GM23338 (cell line): Measurements from ENCODE around the gene GADL1. TPM values are rescaled to one million over a fixed set of nuclear protein-coding genes. Genes with fewer than 3 reads are reported as not detected.

Source experiments
- ATAC-seq: fragments of 200-7000 bp; cut with Tn5 transposase; 3 replicates; pipeline ENCODE4 v1.9.1; 2020
- DNase-seq: peaks from one replicate; pipeline ENCODE4 v3.0.0-alpha.2; 2015; ENCODE audit warnings: low spot score
- H2AFZ ChIP-seq: fragments of 200-600 bp; sonication (generic); 2 replicates; pipeline ENCODE4 v1.8.0; 2016; ENCODE audit warnings: antibody characterized with exemption, mild to moderate bottlenecking, moderate library complexity
- H3F3A ChIP-seq: fragments of 200-600 bp; sonication (generic); replicated peaks from 2 replicates; pipeline ENCODE4 v1.8.0; 2017; ENCODE audit warnings: antibody characterized with exemption, mixed run types, low read depth
- H3K27ac ChIP-seq: fragments of 200-600 bp; sonication (generic); 2 replicates; pipeline ENCODE4 v1.6.1; 2016; ENCODE audit warnings: low read depth
- H3K27me3 ChIP-seq: fragments of 200-600 bp; sonication (generic); 2 replicates; pipeline ENCODE4 v1.8.0; 2016; ENCODE audit warnings: mild to moderate bottlenecking, mixed run types, moderate library complexity; ENCODE audit not compliant: insufficient read depth
- H3K36me3 ChIP-seq: fragments of 200-600 bp; sonication (generic); 2 replicates; pipeline ENCODE4 v1.8.0; 2016; ENCODE audit warnings: mild to moderate bottlenecking; ENCODE audit not compliant: insufficient read depth
- H3K4me1 ChIP-seq: fragments of 200-600 bp; sonication (generic); 2 replicates; pipeline ENCODE4 v1.8.0; 2016; ENCODE audit warnings: mild to moderate bottlenecking, moderate library complexity; ENCODE audit not compliant: insufficient read depth
- H3K4me2 ChIP-seq: fragments of 200-600 bp; sonication (generic); 2 replicates; pipeline ENCODE4 v1.7.1; 2017; ENCODE audit warnings: mixed run types
- H3K4me3 ChIP-seq: fragments of 200-600 bp; sonication (generic); 2 replicates; pipeline ENCODE4 v1.6.1; 2016; ENCODE audit warnings: mixed run types
- H3K79me2 ChIP-seq: fragments of 200-600 bp; sonication (generic); replicated peaks from 2 replicates; pipeline ENCODE4 v1.8.0; 2017; ENCODE audit warnings: mild to moderate bottlenecking; ENCODE audit not compliant: insufficient read depth
- H3K9me2 ChIP-seq: fragments of 200-600 bp; sonication (generic); 2 replicates; pipeline ENCODE4 v1.8.0; 2017; ENCODE audit not compliant: insufficient read depth
- H4K20me1 ChIP-seq: fragments of 200-600 bp; sonication (generic); replicated peaks from 2 replicates; pipeline ENCODE4 v1.8.0; 2017; ENCODE audit warnings: mild to moderate bottlenecking; ENCODE audit not compliant: insufficient read depth
- H3K27ac Mint-ChIP-seq: 2 replicates; pipeline ENCODE4 v1.8.0; 2020; ENCODE audit warnings: inconsistent platforms, mild to moderate bottlenecking, moderate library complexity, mixed read lengths
- H3K27me3 Mint-ChIP-seq: 3 replicates; pipeline ENCODE4 v1.8.0; 2022; ENCODE audit warnings: low read depth, mild to moderate bottlenecking, moderate library complexity, mixed read lengths, inconsistent platforms; ENCODE audit not compliant: insufficient read depth, poor library complexity
- H3K36me3 Mint-ChIP-seq: 3 replicates; pipeline ENCODE4 v1.8.0; 2021; ENCODE audit warnings: low read depth, mild to moderate bottlenecking, inconsistent platforms, moderate library complexity, mixed read lengths
- H3K4me1 Mint-ChIP-seq: 3 replicates; pipeline ENCODE4 v1.8.0; 2020; ENCODE audit warnings: mild to moderate bottlenecking, inconsistent platforms, mixed read lengths
- H3K4me3 Mint-ChIP-seq: 3 replicates; pipeline ENCODE4 v1.8.0; 2021; ENCODE audit warnings: moderate library complexity, mild to moderate bottlenecking, inconsistent platforms, mixed read lengths
- H3K9me3 Mint-ChIP-seq: 3 replicates; pipeline ENCODE4 v1.8.0; 2020; ENCODE audit warnings: moderate library complexity, mild to moderate bottlenecking, inconsistent platforms, mixed read lengths
- CREB1 ChIP-seq: fragments of 250-450 bp; sonication (Bioruptor Pico); IDR thresholded peaks from 2 replicates; pipeline ENCODE4 v1.5.0; 2020; ENCODE audit warnings: low read depth, mild to moderate bottlenecking, moderate library complexity
- EZH2 ChIP-seq: fragments of 200-600 bp; sonication (generic); IDR thresholded peaks from one replicate; pipeline ENCODE4 v1.8.0; 2017; ENCODE audit warnings: antibody characterized with exemption, mild to moderate bottlenecking, low read depth; ENCODE audit not compliant: unreplicated experiment
- EZH2phosphoT487 ChIP-seq: fragments of 200-600 bp; sonication (generic); IDR thresholded peaks from one replicate; pipeline ENCODE4 v1.8.1; 2018; ENCODE audit warnings: antibody characterized with exemption; ENCODE audit not compliant: unreplicated experiment
- JUNB ChIP-seq: IDR thresholded peaks from one replicate; pipeline ENCODE4 v1.6.1; 2016; ENCODE audit warnings: antibody characterized with exemption; ENCODE audit not compliant: unreplicated experiment
- NANOG ChIP-seq: IDR thresholded peaks from 2 replicates; pipeline ENCODE4 v1.6.1; 2016; ENCODE audit warnings: antibody characterized with exemption, borderline replicate concordance
- POLR2AphosphoS5 ChIP-seq: IDR thresholded peaks from 2 replicates; pipeline ENCODE4 v1.6.1; 2016; ENCODE audit warnings: antibody characterized with exemption, low read depth
- STAT1 ChIP-seq: IDR thresholded peaks from one replicate; pipeline ENCODE4 v1.6.1; 2016; ENCODE audit warnings: antibody characterized with exemption; ENCODE audit not compliant: unreplicated experiment
- ZNF331 ChIP-seq: fragments of 250-450 bp; sonication (Bioruptor Pico); IDR thresholded peaks from 2 replicates; pipeline ENCODE4 v1.5.0; 2020; ENCODE audit warnings: low read depth, mild to moderate bottlenecking, moderate library complexity
- polyA plus RNA-seq: library from polyadenylated mRNA; unstranded; fragments of >200 nt; fragmentation: Nextera tagmentation; extraction: Ambion mirVana; gene quantifications from 2 replicates; pipeline ENCODE4 v1.2.1, GENCODE V29; 2016
- total RNA-seq: library from RNA; depleted of rRNA; stranded (reverse); fragments of >200 nt; shearing (Covaris generic); gene quantifications from 2 replicates; pipeline ENCODE4 v1.2.3, GENCODE V29; 2014
- TF ChIP-seq, protein P1 (sequence below): fragments of 250-450 bp; sonication (Bioruptor Pico); IDR thresholded peaks from 2 replicates; pipeline ENCODE4 v1.5.0; 2020; ENCODE audit warnings: mild to moderate bottlenecking, moderate library complexity
- TF ChIP-seq, protein P2 (sequence below): IDR thresholded peaks from one replicate; pipeline ENCODE4 v1.6.1; 2018; ENCODE audit warnings: antibody characterized with exemption; ENCODE audit not compliant: unreplicated experiment
- TF ChIP-seq, protein P3 (sequence below), 2 experiments: fragments of 200-600 bp in 1 of 2; sonication (generic) in 1 of 2; conservative IDR thresholded peaks; 2 replicates each; pipeline versions ENCODE4 v1.5.1 to v1.6.1; 2016 to 2017; ENCODE audit warnings: antibody characterized with exemption in 2 of 2, low read depth in 2 of 2, mild to moderate bottlenecking in 2 of 2, moderate library complexity in 1 of 2

The GADL1 gene
- total and polyA plus RNA-seq, 2 experiments from 2014 or later: 0.35 to 0.50 TPM

DNA sequence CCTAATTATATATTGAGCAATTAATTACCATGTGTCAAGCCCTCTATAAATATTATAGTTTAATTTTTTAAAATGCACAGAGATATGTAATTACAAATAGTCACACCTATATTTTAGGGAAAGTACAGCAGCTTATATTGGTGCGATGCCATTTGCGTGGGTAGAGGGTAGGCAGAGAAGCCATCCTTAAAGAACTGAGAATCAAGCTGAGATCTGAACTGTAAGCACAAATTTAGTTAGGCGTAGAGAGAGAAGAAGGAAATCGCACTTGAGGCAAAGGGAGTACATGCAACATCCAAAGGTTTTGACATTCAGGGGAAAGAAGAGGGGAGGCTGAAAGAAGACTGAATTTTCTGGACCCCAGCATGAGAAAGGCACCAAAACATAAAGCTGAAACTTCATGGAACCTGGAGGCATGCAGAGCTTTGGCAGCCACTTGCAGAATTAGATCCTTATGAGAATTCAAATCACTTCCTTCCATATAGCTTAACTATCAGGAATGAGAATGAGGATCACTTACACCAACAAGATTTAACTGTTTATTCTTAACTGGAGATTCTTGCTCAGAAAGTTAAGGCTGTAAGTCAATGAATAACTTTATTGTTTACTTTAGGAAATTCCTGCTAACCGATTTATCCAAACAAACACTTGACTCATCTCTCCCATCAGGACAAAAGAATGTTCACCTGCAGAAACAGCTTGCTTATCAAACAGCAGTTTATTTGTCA, 173.7 kb downstream of the GADL1 start (continued):
- TF ChIP-seq, protein P1, sequence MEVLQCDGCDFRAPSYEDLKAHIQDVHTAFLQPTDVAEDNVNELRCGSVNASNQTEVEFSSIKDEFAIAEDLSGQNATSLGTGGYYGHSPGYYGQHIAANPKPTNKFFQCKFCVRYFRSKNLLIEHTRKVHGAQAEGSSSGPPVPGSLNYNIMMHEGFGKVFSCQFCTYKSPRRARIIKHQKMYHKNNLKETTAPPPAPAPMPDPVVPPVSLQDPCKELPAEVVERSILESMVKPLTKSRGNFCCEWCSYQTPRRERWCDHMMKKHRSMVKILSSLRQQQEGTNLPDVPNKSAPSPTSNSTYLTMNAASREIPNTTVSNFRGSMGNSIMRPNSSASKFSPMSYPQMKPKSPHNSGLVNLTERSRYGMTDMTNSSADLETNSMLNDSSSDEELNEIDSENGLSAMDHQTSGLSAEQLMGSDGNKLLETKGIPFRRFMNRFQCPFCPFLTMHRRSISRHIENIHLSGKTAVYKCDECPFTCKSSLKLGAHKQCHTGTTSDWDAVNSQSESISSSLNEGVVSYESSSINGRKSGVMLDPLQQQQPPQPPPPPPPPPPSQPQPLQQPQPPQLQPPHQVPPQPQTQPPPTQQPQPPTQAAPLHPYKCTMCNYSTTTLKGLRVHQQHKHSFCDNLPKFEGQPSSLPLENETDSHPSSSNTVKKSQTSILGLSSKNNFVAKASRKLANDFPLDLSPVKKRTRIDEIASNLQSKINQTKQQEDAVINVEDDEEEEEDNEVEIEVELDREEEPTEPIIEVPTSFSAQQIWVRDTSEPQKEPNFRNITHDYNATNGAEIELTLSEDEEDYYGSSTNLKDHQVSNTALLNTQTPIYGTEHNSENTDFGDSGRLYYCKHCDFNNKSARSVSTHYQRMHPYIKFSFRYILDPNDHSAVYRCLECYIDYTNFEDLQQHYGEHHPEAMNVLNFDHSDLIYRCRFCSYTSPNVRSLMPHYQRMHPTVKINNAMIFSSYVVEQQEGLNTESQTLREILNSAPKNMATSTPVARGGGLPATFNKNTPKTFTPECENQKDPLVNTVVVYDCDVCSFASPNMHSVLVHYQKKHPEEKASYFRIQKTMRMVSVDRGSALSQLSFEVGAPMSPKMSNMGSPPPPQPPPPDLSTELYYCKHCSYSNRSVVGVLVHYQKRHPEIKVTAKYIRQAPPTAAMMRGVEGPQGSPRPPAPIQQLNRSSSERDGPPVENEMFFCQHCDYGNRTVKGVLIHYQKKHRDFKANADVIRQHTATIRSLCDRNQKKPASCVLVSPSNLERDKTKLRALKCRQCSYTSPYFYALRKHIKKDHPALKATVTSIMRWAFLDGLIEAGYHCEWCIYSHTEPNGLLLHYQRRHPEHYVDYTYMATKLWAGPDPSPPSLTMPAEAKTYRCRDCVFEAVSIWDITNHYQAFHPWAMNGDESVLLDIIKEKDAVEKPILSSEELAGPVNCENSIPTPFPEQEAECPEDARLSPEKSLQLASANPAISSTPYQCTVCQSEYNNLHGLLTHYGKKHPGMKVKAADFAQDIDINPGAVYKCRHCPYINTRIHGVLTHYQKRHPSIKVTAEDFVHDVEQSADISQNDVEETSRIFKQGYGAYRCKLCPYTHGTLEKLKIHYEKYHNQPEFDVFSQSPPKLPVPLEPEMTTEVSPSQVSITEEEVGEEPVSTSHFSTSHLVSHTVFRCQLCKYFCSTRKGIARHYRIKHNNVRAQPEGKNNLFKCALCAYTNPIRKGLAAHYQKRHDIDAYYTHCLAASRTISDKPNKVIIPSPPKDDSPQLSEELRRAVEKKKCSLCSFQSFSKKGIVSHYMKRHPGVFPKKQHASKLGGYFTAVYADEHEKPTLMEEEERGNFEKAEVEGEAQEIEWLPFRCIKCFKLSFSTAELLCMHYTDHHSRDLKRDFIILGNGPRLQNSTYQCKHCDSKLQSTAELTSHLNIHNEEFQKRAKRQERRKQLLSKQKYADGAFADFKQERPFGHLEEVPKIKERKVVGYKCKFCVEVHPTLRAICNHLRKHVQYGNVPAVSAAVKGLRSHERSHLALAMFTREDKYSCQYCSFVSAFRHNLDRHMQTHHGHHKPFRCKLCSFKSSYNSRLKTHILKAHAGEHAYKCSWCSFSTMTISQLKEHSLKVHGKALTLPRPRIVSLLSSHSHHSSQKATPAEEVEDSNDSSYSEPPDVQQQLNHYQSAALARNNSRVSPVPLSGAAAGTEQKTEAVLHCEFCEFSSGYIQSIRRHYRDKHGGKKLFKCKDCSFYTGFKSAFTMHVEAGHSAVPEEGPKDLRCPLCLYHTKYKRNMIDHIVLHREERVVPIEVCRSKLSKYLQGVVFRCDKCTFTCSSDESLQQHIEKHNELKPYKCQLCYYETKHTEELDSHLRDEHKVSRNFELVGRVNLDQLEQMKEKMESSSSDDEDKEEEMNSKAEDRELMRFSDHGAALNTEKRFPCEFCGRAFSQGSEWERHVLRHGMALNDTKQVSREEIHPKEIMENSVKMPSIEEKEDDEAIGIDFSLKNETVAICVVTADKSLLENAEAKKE (CRISPR knock-in tag): no peak

GRCh38 chr3:30719536-30719935, 174.9 kb downstream of the GADL1 start:
- Mint-ChIP-seq H3K4me1 (0 out of 3 replicates have a peak, but pooled peaks cover 2% of the 10 kb centered on the region), H3K9me3 (no peaks in the 10 kb centered on the region; the same call in 2 of the 3 replicates), H3K36me3 (no peaks in the 10 kb centered on the region), H3K27me3 (no peaks in the 10 kb centered on the region), H3K4me3 (no peak overlapping the region), H3K27ac (no peak overlapping the region)
- Histone ChIP-seq H3K4me3 (no peak overlapping the region), H4K20me1 (no peaks in the 10 kb centered on the region), H3K79me2 (no peaks in the 10 kb centered on the region), H3K36me3 (no peaks in the 10 kb centered on the region), H3K4me2 (no peak overlapping the region), H3K27me3 (no peaks in the 10 kb centered on the region), H3K4me1 (no peaks in the 10 kb centered on the region), H2AFZ (no peak overlapping the region), H3K9me2 (peaks cover 4% of the 10 kb centered on the region), H3F3A (no peaks in the 10 kb centered on the region), H3K27ac (no peak overlapping the region)
- ATAC-seq (no peak), DNase-seq (no peak)
- TF ChIP-seq STAT1: no peak
- TF ChIP-seq, protein P2, sequence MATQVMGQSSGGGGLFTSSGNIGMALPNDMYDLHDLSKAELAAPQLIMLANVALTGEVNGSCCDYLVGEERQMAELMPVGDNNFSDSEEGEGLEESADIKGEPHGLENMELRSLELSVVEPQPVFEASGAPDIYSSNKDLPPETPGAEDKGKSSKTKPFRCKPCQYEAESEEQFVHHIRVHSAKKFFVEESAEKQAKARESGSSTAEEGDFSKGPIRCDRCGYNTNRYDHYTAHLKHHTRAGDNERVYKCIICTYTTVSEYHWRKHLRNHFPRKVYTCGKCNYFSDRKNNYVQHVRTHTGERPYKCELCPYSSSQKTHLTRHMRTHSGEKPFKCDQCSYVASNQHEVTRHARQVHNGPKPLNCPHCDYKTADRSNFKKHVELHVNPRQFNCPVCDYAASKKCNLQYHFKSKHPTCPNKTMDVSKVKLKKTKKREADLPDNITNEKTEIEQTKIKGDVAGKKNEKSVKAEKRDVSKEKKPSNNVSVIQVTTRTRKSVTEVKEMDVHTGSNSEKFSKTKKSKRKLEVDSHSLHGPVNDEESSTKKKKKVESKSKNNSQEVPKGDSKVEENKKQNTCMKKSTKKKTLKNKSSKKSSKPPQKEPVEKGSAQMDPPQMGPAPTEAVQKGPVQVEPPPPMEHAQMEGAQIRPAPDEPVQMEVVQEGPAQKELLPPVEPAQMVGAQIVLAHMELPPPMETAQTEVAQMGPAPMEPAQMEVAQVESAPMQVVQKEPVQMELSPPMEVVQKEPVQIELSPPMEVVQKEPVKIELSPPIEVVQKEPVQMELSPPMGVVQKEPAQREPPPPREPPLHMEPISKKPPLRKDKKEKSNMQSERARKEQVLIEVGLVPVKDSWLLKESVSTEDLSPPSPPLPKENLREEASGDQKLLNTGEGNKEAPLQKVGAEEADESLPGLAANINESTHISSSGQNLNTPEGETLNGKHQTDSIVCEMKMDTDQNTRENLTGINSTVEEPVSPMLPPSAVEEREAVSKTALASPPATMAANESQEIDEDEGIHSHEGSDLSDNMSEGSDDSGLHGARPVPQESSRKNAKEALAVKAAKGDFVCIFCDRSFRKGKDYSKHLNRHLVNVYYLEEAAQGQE: no peak
- TF ChIP-seq EZH2: no peak
- no peak for TF ChIP-seq CREB1 (CRISPR knock-in tag)
- no peak for TF ChIP-seq EZH2phosphoT487
- TF ChIP-seq JUNB: no peak
- TF ChIP-seq, protein P3, sequence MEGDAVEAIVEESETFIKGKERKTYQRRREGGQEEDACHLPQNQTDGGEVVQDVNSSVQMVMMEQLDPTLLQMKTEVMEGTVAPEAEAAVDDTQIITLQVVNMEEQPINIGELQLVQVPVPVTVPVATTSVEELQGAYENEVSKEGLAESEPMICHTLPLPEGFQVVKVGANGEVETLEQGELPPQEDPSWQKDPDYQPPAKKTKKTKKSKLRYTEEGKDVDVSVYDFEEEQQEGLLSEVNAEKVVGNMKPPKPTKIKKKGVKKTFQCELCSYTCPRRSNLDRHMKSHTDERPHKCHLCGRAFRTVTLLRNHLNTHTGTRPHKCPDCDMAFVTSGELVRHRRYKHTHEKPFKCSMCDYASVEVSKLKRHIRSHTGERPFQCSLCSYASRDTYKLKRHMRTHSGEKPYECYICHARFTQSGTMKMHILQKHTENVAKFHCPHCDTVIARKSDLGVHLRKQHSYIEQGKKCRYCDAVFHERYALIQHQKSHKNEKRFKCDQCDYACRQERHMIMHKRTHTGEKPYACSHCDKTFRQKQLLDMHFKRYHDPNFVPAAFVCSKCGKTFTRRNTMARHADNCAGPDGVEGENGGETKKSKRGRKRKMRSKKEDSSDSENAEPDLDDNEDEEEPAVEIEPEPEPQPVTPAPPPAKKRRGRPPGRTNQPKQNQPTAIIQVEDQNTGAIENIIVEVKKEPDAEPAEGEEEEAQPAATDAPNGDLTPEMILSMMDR (conservative IDR thresholded peaks at IDR 0.05; ENCODE audit: low read depth in 2 of 2): no peak
- no peak for TF ChIP-seq ZNF331 (CRISPR knock-in tag)
- TF ChIP-seq POLR2AphosphoS5: no peak
- TF ChIP-seq NANOG: no peak
